GM21360 (cell line): ENCODE results near the gene IRGC.

Experiments used
- ATAC-seq: cut with Tn5 transposase; IDR thresholded peaks from one replicate; pipeline ENCODE4 v1.9.1; 2021; ENCODE audit warnings: mild to moderate bottlenecking, moderate library complexity; ENCODE audit not compliant: unreplicated experiment

The IRGC gene

GRCh38 chr19:43721469-43722048 is 5.7 kb downstream of the IRGC start:
- no peak for ATAC-seq

GRCh38 chr19:43723588-43723987 is 7.7 kb downstream of the IRGC start:
- no peak for ATAC-seq

- ATAC-seq, result no peak
These were observed 9.0 kb downstream of the IRGC start for GRCh38 chr19:43724896-43725295.

GRCh38 chr19:43725468-43725867 is 9.6 kb downstream of the IRGC start:
- no peak for ATAC-seq

GRCh38 chr19:43726736-43727592 is 11.1 kb downstream of the IRGC start:
- ATAC-seq, result no peak

- no peak for ATAC-seq
These were observed 11.6 kb downstream of the IRGC start for GRCh38 chr19:43727593-43727853.

GRCh38 chr19:43729919-43730318 is 14.0 kb downstream of the IRGC start:
- ATAC-seq, result no peak

GRCh38 chr19:43731346-43731745 is 15.5 kb downstream of the IRGC start:
- ATAC-seq, result no peak

GRCh38 chr19:43731846-43732245 is 16.0 kb downstream of the IRGC start:
- no peak for ATAC-seq

GRCh38 chr19:43735013-43735412 is 19.1 kb downstream of the IRGC start:
- ATAC-seq, result no peak

- no peak for ATAC-seq
These were observed 20.1 kb downstream of the IRGC start for GRCh38 chr19:43735957-43736356.

GRCh38 chr19:43738780-43739211 is 22.9 kb downstream of the IRGC start:
- ATAC-seq, result no peak

- ATAC-seq, result no peak
These were observed 23.8 kb downstream of the IRGC start for GRCh38 chr19:43739439-43740235.

- no peak for ATAC-seq
These were observed 25.4 kb downstream of the IRGC start for GRCh38 chr19:43741075-43741825.

GRCh38 chr19:43743059-43743458 is 27.2 kb downstream of the IRGC start:
- no peak for ATAC-seq

- no peak for ATAC-seq
These were observed 31.8 kb downstream of the IRGC start for GRCh38 chr19:43747557-43748204.

- no peak for ATAC-seq
These were observed 32.3 kb downstream of the IRGC start for GRCh38 chr19:43748205-43748594.

GRCh38 chr19:43748685-43749084 is 32.8 kb downstream of the IRGC start:
- no peak for ATAC-seq

- ATAC-seq, result no peak
These were observed 33.3 kb downstream of the IRGC start for GRCh38 chr19:43749152-43749551.

- no peak for ATAC-seq
These were observed 34.0 kb downstream of the IRGC start for GRCh38 chr19:43749898-43750297.
